Fibroblast of lung (primary cell): ENCODE data around the gene USP12.

Experiments used
- CTCF ChIP-seq, 2 donors: IDR thresholded peaks in 1 of 2; conservative IDR thresholded peaks in 1 of 2; 1 replicate in 1 of 2; 2 replicates in 1 of 2; pipeline ENCODE4 v1.5.1; 2011 to 2012; ENCODE audit warnings: low read length in 2 of 2, control low read depth in 1 of 2, inconsistent platforms in 1 of 2, low read depth in 1 of 2, mild to moderate bottlenecking in 1 of 2
- EZH2 ChIP-seq: IDR thresholded peaks from 2 replicates; pipeline ENCODE4 v1.5.1; 2012; ENCODE audit warnings: low read length, control low read depth, mild to moderate bottlenecking; ENCODE audit errors: missing control alignments

DNA sequence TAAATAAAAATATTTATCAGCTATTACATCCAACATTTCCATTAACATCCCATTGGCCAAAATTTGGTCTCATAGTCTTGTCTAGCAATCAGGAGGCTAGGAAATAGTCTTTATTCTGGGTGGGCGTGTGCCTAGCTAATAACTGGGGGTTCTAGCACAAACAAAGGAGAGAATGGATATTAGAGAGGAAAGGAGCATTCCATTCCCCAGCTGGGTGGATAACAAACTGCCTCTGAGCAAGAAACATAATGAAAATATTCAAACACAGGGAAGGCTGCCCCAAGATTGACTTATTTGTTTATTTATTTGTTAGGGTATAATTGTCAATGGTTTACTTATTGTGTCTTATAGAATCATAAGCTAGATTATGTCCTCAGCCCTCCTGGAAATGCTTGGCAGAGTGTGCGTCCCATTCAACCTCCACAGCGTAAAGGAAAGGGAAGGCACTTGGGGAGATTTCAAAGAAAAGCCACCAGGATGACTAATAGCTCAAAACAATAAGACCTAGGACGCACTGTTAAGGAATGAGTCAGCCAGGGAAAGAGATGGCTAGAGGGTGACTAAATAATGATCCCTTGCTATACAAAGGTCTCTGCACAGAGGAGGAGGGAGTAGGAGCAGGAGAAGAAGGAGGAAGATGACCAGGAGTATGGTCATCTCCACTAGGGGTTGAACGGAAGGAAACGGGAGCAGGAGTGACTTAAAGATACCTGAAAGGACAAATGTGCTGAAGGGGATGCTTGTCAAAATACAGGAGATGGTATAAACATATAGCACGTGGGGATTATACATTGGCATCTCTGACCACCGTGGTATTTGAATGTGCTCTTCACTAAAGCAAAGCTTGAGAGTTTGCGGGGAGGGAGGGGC, 23.5 kb upstream of the USP12 start:
- no peak for TF ChIP-seq CTCF (conservative IDR thresholded peaks at IDR 0.05 in 1 of 2, IDR thresholded peaks at IDR 0.05 in 1 of 2; ENCODE audit: low read depth in 1 of 2, low read length in 2 of 2)
- no peak for TF ChIP-seq EZH2
